SU-DHL-6 (cell line): Measurements from ENCODE around the gene DMRT1.

Source experiments
- EZH2phosphoT487 ChIP-seq: fragments of 200-600 bp; sonication (generic), shearing (Covaris generic); conservative IDR thresholded peaks from 2 replicates; pipeline ENCODE4 v1.6.1; 2018; ENCODE audit warnings: mild to moderate bottlenecking, antibody characterized with exemption, low read length, moderate library complexity, mixed read lengths
- TF ChIP-seq, protein P1 (sequence below): fragments of 200-600 bp; sonication (generic); IDR thresholded peaks from one replicate; pipeline ENCODE4 v1.5.1; 2017; ENCODE audit warnings: antibody characterized with exemption, mild to moderate bottlenecking, low read length, moderate library complexity; ENCODE audit not compliant: insufficient read depth, poor library complexity, severe bottlenecking

DNA sequence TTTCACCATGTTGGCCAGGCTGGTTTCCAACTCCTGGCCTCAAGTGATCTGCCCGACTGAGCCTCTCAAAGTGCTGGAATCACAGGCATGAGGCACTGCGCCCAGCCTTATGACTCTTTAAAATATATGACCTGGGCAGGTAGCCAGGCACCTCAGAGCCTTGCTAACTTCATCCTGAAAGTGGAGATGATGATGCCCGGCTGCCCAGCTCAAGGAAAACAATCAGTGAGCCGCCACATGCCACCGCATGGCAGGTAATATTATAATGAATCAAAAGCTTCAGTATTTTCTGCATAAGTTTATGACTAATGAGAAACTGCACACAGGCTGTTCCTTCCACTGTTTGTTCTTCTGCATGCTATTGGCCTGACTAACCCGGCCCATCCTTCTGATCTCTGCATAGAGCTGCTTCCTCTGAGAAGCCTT, 30.4 kb upstream of the DMRT1 start:
- TF ChIP-seq, protein P1, sequence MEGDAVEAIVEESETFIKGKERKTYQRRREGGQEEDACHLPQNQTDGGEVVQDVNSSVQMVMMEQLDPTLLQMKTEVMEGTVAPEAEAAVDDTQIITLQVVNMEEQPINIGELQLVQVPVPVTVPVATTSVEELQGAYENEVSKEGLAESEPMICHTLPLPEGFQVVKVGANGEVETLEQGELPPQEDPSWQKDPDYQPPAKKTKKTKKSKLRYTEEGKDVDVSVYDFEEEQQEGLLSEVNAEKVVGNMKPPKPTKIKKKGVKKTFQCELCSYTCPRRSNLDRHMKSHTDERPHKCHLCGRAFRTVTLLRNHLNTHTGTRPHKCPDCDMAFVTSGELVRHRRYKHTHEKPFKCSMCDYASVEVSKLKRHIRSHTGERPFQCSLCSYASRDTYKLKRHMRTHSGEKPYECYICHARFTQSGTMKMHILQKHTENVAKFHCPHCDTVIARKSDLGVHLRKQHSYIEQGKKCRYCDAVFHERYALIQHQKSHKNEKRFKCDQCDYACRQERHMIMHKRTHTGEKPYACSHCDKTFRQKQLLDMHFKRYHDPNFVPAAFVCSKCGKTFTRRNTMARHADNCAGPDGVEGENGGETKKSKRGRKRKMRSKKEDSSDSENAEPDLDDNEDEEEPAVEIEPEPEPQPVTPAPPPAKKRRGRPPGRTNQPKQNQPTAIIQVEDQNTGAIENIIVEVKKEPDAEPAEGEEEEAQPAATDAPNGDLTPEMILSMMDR = no peak
- no peak for TF ChIP-seq EZH2phosphoT487
